ENCODE measurements around the gene DSCAM.
"Not testable (repeated sequence)": the region's sequence is repeated elsewhere in the genome, so short reads cannot be mapped to it uniquely, and the experiment has no call there.

The DSCAM gene

GRCh38 chr21:40200126-40200525, 646.8 kb downstream of the DSCAM start:
- in situ Hi-C loops (cut with HindIII; ENCODE audit: low sequenced_read_pairs) = no loop called here

GRCh38 chr21:40194185-40194980, 652.6 kb downstream of the DSCAM start:
- in situ Hi-C loops (cut with HindIII; ENCODE audit: low sequenced_read_pairs) = no loop called here

GRCh38 chr21:40191616-40192015, 655.3 kb downstream of the DSCAM start:
- in situ Hi-C loops (cut with HindIII; ENCODE audit: low sequenced_read_pairs) = no loop called here

GRCh38 chr21:40191196-40191595, 655.8 kb downstream of the DSCAM start:
- in situ Hi-C loops (cut with HindIII; ENCODE audit: low sequenced_read_pairs) = no loop called here

- in situ Hi-C loops (cut with HindIII; ENCODE audit: low sequenced_read_pairs) = no loop called here
Measured at GRCh38 chr21:40187946-40188654, 658.9 kb downstream of the DSCAM start.

- in situ Hi-C loops (cut with HindIII; ENCODE audit: low sequenced_read_pairs) = no loop called here
Measured at GRCh38 chr21:40187244-40187643, 659.7 kb downstream of the DSCAM start.

- in situ Hi-C loops (cut with HindIII; ENCODE audit: low sequenced_read_pairs) = no loop called here
Measured at GRCh38 chr21:40186045-40186444, 660.9 kb downstream of the DSCAM start.

- in situ Hi-C loops (cut with HindIII; ENCODE audit: low sequenced_read_pairs) = no loop called here
Measured at GRCh38 chr21:40185208-40185607, 661.8 kb downstream of the DSCAM start.

- in situ Hi-C loops (cut with HindIII; ENCODE audit: low sequenced_read_pairs) = not testable (repeated sequence)
Measured at GRCh38 chr21:40182491-40182890, 664.5 kb downstream of the DSCAM start.

- in situ Hi-C loops (cut with HindIII; ENCODE audit: low sequenced_read_pairs) = no loop called here
Measured at GRCh38 chr21:40179166-40179565, 667.8 kb downstream of the DSCAM start.

GRCh38 chr21:40178726-40179125, 668.2 kb downstream of the DSCAM start:
- in situ Hi-C loops (cut with HindIII; ENCODE audit: low sequenced_read_pairs) = no loop called here

- in situ Hi-C loops (cut with HindIII; ENCODE audit: low sequenced_read_pairs) = no loop called here
Measured at GRCh38 chr21:40177979-40178378, 669.0 kb downstream of the DSCAM start.

GRCh38 chr21:40176724-40177123, 670.2 kb downstream of the DSCAM start:
- in situ Hi-C loops (cut with HindIII; ENCODE audit: low sequenced_read_pairs) = no loop called here

- in situ Hi-C loops (cut with HindIII; ENCODE audit: low sequenced_read_pairs) = no loop called here
Measured at GRCh38 chr21:40173816-40174215, 673.1 kb downstream of the DSCAM start.

- in situ Hi-C loops (cut with HindIII; ENCODE audit: low sequenced_read_pairs) = no loop called here
Measured at GRCh38 chr21:40169971-40170370, 677.0 kb downstream of the DSCAM start.

GRCh38 chr21:40166291-40166843, 680.6 kb downstream of the DSCAM start:
- in situ Hi-C loops (cut with HindIII; ENCODE audit: low sequenced_read_pairs) = no loop called here

- in situ Hi-C loops (cut with HindIII; ENCODE audit: low sequenced_read_pairs) = no loop called here
Measured at GRCh38 chr21:40165773-40166070, 681.2 kb downstream of the DSCAM start.

GRCh38 chr21:40164905-40165772, 681.8 kb downstream of the DSCAM start:
- in situ Hi-C loops (cut with HindIII; ENCODE audit: low sequenced_read_pairs) = no loop called here

- in situ Hi-C loops (cut with HindIII; ENCODE audit: low sequenced_read_pairs) = no loop called here
Measured at GRCh38 chr21:40162075-40162474, 684.9 kb downstream of the DSCAM start.

- in situ Hi-C loops (cut with HindIII; ENCODE audit: low sequenced_read_pairs) = no loop called here
Measured at GRCh38 chr21:40160911-40161310, 686.0 kb downstream of the DSCAM start.

GRCh38 chr21:40158366-40158765, 688.6 kb downstream of the DSCAM start:
- in situ Hi-C loops (cut with HindIII; ENCODE audit: low sequenced_read_pairs) = no loop called here
